Suppressor macrophage (primary cell): ENCODE results near the gene GRIN2B.

Source experiments
- DNase-seq, 4 experiments: peaks; one replicate each; pipeline ENCODE4 v3.0.0-alpha.2; 2020 to 2022

The GRIN2B gene

GRCh38 chr12:13956060-13956590, 25.3 kb downstream of the GRIN2B start:
- DNase-seq: no peak

GRCh38 chr12:13952096-13952495, 29.3 kb downstream of the GRIN2B start:
- no peak for DNase-seq

- no peak for DNase-seq
These were observed 30.9 kb downstream of the GRIN2B start for GRCh38 chr12:13950502-13950901.

GRCh38 chr12:13948621-13949020, 32.8 kb downstream of the GRIN2B start:
- no peak for DNase-seq

GRCh38 chr12:13947276-13947946, 34.0 kb downstream of the GRIN2B start:
- DNase-seq: no peak

- no peak for DNase-seq
These were observed 35.8 kb downstream of the GRIN2B start for GRCh38 chr12:13945641-13946040.

GRCh38 chr12:13945236-13945635, 36.2 kb downstream of the GRIN2B start:
- no peak for DNase-seq

- no peak for DNase-seq
These were observed 38.6 kb downstream of the GRIN2B start for GRCh38 chr12:13942826-13943225.

GRCh38 chr12:13941258-13942249, 39.8 kb downstream of the GRIN2B start:
- peak; percentile 24 to 30 (median 27) for DNase-seq

- no peak for DNase-seq
These were observed 41.0 kb downstream of the GRIN2B start for GRCh38 chr12:13940335-13940865.

GRCh38 chr12:13937735-13938134, 43.7 kb downstream of the GRIN2B start:
- DNase-seq: peak in 2 of 4 experiments; percentile 7

GRCh38 chr12:13935169-13935568, 46.2 kb downstream of the GRIN2B start:
- DNase-seq: no peak
